Activated naive CD4-positive, alpha-beta T cell treated with anti-CD3 and anti-CD28 coated beads, Interleukin-2, amount 50 U/mL, for 24 hours (primary cell): ENCODE data around the gene GFM1.

Experiments
- H3K27ac Mint-ChIP-seq: one replicate; pipeline ENCODE4 v1.8.0; 2021; ENCODE audit warnings: mild to moderate bottlenecking, mixed read lengths
- H3K27me3 Mint-ChIP-seq: one replicate; pipeline ENCODE4 v1.8.0; 2021; ENCODE audit warnings: mixed read lengths
- H3K36me3 Mint-ChIP-seq: one replicate; pipeline ENCODE4 v1.8.0; 2021; ENCODE audit warnings: mixed read lengths
- H3K4me1 Mint-ChIP-seq: one replicate; pipeline ENCODE4 v1.8.0; 2021; ENCODE audit warnings: mixed read lengths
- H3K4me3 Mint-ChIP-seq: one replicate; pipeline ENCODE4 v1.8.0; 2021; ENCODE audit warnings: mild to moderate bottlenecking, mixed read lengths
- H3K9me3 Mint-ChIP-seq: one replicate; pipeline ENCODE4 v1.8.0; 2021; ENCODE audit warnings: mixed read lengths

The GFM1 gene

GRCh38 chr3:158702815-158703481 lies 58.6 kb downstream of the GFM1 start:
- Mint-ChIP-seq H3K27me3 (no peaks in the 10 kb centered on the region), H3K27ac (no peak overlapping the region), H3K4me3 (no peak overlapping the region), H3K9me3 (no peaks in the 10 kb centered on the region), H3K36me3 (peaks cover 23% of the 10 kb centered on the region), H3K4me1 (peaks cover 13% of the 10 kb centered on the region)

- H3K36me3 Mint-ChIP-seq: peaks cover 26% of the 10 kb centered on the region
- no peak overlapping the region for H3K4me3 Mint-ChIP-seq
- H3K4me1 Mint-ChIP-seq: peaks cover 12% of the 10 kb centered on the region
- H3K27ac Mint-ChIP-seq: no peak overlapping the region
- H3K9me3 Mint-ChIP-seq: no peaks in the 10 kb centered on the region
- H3K27me3 Mint-ChIP-seq: no peaks in the 10 kb centered on the region
These were observed 59.2 kb downstream of the GFM1 start for GRCh38 chr3:158703566-158703965.

GRCh38 chr3:158709666-158710083 lies 65.3 kb downstream of the GFM1 start:
- Mint-ChIP-seq H3K9me3 (no peaks in the 10 kb centered on the region), H3K27me3 (no peaks in the 10 kb centered on the region), H3K4me3 (no peak overlapping the region), H3K27ac (no peak overlapping the region), H3K36me3 (peaks cover 23% of the 10 kb centered on the region), H3K4me1 (peaks cover 5% of the 10 kb centered on the region)

GRCh38 chr3:158710601-158711000 lies 66.3 kb downstream of the GFM1 start:
- H3K27me3 Mint-ChIP-seq: no peaks in the 10 kb centered on the region
- no peak overlapping the region for H3K27ac Mint-ChIP-seq
- peaks cover 27% of the 10 kb centered on the region for H3K36me3 Mint-ChIP-seq
- no peaks in the 10 kb centered on the region for H3K9me3 Mint-ChIP-seq
- H3K4me3 Mint-ChIP-seq: no peak overlapping the region
- peaks cover 5% of the 10 kb centered on the region for H3K4me1 Mint-ChIP-seq

GRCh38 chr3:158711886-158712285 lies 67.6 kb downstream of the GFM1 start:
- Mint-ChIP-seq H3K36me3 (peaks cover 27% of the 10 kb centered on the region), H3K4me1 (peaks cover 5% of the 10 kb centered on the region), H3K27ac (no peak overlapping the region), H3K4me3 (no peak overlapping the region), H3K9me3 (no peaks in the 10 kb centered on the region), H3K27me3 (no peaks in the 10 kb centered on the region)

GRCh38 chr3:158712443-158712842 lies 68.1 kb downstream of the GFM1 start:
- H3K4me3 Mint-ChIP-seq: no peak overlapping the region
- peaks cover 5% of the 10 kb centered on the region for H3K4me1 Mint-ChIP-seq
- no peaks in the 10 kb centered on the region for H3K9me3 Mint-ChIP-seq
- H3K27ac Mint-ChIP-seq: no peak overlapping the region
- no peaks in the 10 kb centered on the region for H3K27me3 Mint-ChIP-seq
- peaks cover 22% of the 10 kb centered on the region for H3K36me3 Mint-ChIP-seq

GRCh38 chr3:158713094-158713499 lies 68.8 kb downstream of the GFM1 start:
- Mint-ChIP-seq H3K27me3 (no peaks in the 10 kb centered on the region), H3K27ac (peak overlapping the region; percentile 35), H3K36me3 (peaks cover 23% of the 10 kb centered on the region), H3K9me3 (no peaks in the 10 kb centered on the region), H3K4me1 (peaks cover 5% of the 10 kb centered on the region), H3K4me3 (no peak overlapping the region)

- H3K27ac Mint-ChIP-seq: no peak overlapping the region
- H3K27me3 Mint-ChIP-seq: no peaks in the 10 kb centered on the region
- H3K9me3 Mint-ChIP-seq: no peaks in the 10 kb centered on the region
- peaks cover 28% of the 10 kb centered on the region for H3K4me1 Mint-ChIP-seq
- peaks cover 20% of the 10 kb centered on the region for H3K36me3 Mint-ChIP-seq
- no peak overlapping the region for H3K4me3 Mint-ChIP-seq
These were observed 73.2 kb downstream of the GFM1 start for GRCh38 chr3:158717576-158717975.

- Mint-ChIP-seq H3K4me3 (no peak overlapping the region), H3K9me3 (no peaks in the 10 kb centered on the region), H3K36me3 (peaks cover 15% of the 10 kb centered on the region), H3K4me1 (peaks cover 38% of the 10 kb centered on the region), H3K27ac (no peak overlapping the region), H3K27me3 (no peaks in the 10 kb centered on the region)
These were observed 74.3 kb downstream of the GFM1 start for GRCh38 chr3:158718490-158719170.

- no peak overlapping the region for H3K4me3 Mint-ChIP-seq
- no peak overlapping the region for H3K27ac Mint-ChIP-seq
- no peaks in the 10 kb centered on the region for H3K27me3 Mint-ChIP-seq
- H3K36me3 Mint-ChIP-seq: peaks cover 12% of the 10 kb centered on the region
- peaks cover 47% of the 10 kb centered on the region for H3K4me1 Mint-ChIP-seq
- H3K9me3 Mint-ChIP-seq: no peaks in the 10 kb centered on the region
These were observed 77.8 kb downstream of the GFM1 start for GRCh38 chr3:158722108-158722507.

GRCh38 chr3:158723991-158724390 lies 79.7 kb downstream of the GFM1 start:
- peaks cover 9% of the 10 kb centered on the region for H3K36me3 Mint-ChIP-seq
- peaks cover 59% of the 10 kb centered on the region for H3K4me1 Mint-ChIP-seq
- H3K9me3 Mint-ChIP-seq: no peaks in the 10 kb centered on the region
- H3K27ac Mint-ChIP-seq: peak overlapping the region; percentile 51
- no peak overlapping the region for H3K4me3 Mint-ChIP-seq
- H3K27me3 Mint-ChIP-seq: no peaks in the 10 kb centered on the region

GRCh38 chr3:158725348-158726011 lies 81.2 kb downstream of the GFM1 start:
- H3K4me1 Mint-ChIP-seq: peaks cover 50% of the 10 kb centered on the region
- peak overlapping the region; percentile 5 for H3K27ac Mint-ChIP-seq
- no peaks in the 10 kb centered on the region for H3K27me3 Mint-ChIP-seq
- peaks cover 5% of the 10 kb centered on the region for H3K36me3 Mint-ChIP-seq
- H3K9me3 Mint-ChIP-seq: no peaks in the 10 kb centered on the region
- no peak overlapping the region for H3K4me3 Mint-ChIP-seq

- peak overlapping the region; percentile 55 for H3K27ac Mint-ChIP-seq
- H3K36me3 Mint-ChIP-seq: no peaks in the 10 kb centered on the region
- peaks cover 6% of the 10 kb centered on the region for H3K27me3 Mint-ChIP-seq
- H3K4me1 Mint-ChIP-seq: peaks cover 37% of the 10 kb centered on the region
- peak overlapping the region; percentile 63 for H3K4me3 Mint-ChIP-seq
- no peaks in the 10 kb centered on the region for H3K9me3 Mint-ChIP-seq
These were observed 83.1 kb downstream of the GFM1 start for GRCh38 chr3:158727206-158728060.

GRCh38 chr3:158728061-158728377 lies 83.7 kb downstream of the GFM1 start:
- H3K27me3 Mint-ChIP-seq: peaks cover 6% of the 10 kb centered on the region
- H3K36me3 Mint-ChIP-seq: no peaks in the 10 kb centered on the region
- H3K4me3 Mint-ChIP-seq: peak overlapping the region; percentile 63
- H3K4me1 Mint-ChIP-seq: peaks cover 32% of the 10 kb centered on the region
- H3K9me3 Mint-ChIP-seq: no peaks in the 10 kb centered on the region
- no peak overlapping the region for H3K27ac Mint-ChIP-seq

- H3K9me3 Mint-ChIP-seq: no peaks in the 10 kb centered on the region
- no peak overlapping the region for H3K4me3 Mint-ChIP-seq
- no peaks in the 10 kb centered on the region for H3K36me3 Mint-ChIP-seq
- peaks cover 6% of the 10 kb centered on the region for H3K27me3 Mint-ChIP-seq
- no peak overlapping the region for H3K27ac Mint-ChIP-seq
- H3K4me1 Mint-ChIP-seq: peaks cover 24% of the 10 kb centered on the region
These were observed 84.5 kb downstream of the GFM1 start for GRCh38 chr3:158728851-158729250.
